HuH-7 (cell line): Measurements from ENCODE around the gene MLH1.

Experiments used
- DNase-seq: peaks from one replicate; pipeline ENCODE4 v3.0.0; 2011; ENCODE audit warnings: low spot score

The MLH1 gene

DNA sequence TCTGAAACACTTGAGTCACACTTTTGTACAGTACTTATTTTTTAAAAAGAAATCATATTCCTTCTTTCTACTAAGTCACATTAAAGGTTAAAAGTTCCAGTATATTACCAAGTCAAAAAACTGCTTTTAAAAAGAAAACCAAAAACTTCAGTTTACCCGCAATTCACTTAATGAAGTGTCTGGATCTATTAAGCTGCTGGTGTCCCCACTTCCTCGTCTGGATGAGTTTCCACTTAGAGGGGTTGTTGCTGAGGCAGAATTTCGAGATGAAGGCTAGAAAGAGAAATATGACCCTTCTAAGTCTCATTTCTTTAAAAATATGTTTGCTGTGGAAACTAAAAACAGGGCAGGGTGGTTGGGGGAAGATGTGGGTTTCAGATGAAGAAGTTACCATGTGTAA is 101.3 kb downstream of the MLH1 start:
- DNase-seq = no peak

GRCh38 chr3:37096288-37096687 is 103.0 kb downstream of the MLH1 start:
- DNase-seq = no peak

- no peak for DNase-seq
Observed at GRCh38 chr3:37096975-37097374, 103.7 kb downstream of the MLH1 start.

DNA sequence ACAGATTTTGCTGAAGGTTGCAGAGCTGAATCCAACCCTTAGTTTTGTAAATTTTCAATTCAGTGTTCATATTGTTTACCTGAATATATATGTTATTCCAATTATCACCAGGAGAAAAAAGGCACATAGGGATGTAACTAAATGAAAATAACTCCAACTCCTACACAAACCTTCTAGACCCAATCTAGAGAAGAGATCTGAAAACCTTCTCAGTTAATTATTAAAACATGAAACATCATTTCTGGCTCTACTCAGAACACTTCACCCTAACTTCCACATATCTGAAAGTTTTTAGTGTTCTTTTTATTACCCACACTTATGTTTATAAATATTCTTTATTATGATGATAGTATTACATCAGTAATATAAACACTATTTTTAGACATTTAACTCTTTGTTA is 104.5 kb downstream of the MLH1 start:
- DNase-seq = no peak

DNA sequence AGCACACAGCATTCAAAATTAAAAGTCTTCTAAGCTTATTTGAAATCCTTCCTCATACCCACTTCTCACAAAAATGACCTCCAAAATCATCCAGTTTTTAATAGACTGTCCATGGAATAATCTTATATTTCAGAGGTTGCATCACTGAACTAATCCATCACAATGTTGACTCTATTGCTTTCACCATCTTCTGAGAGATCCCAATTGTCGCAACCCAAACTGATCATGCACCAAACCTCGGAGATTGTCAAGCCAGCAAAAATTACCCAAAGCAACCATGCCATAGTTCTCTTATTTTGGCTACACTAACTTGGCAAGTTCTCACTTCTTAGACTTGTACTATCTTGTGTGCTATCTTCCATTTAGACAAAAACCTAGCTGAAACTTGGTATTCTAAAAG is 105.6 kb downstream of the MLH1 start:
- DNase-seq = no peak

DNA sequence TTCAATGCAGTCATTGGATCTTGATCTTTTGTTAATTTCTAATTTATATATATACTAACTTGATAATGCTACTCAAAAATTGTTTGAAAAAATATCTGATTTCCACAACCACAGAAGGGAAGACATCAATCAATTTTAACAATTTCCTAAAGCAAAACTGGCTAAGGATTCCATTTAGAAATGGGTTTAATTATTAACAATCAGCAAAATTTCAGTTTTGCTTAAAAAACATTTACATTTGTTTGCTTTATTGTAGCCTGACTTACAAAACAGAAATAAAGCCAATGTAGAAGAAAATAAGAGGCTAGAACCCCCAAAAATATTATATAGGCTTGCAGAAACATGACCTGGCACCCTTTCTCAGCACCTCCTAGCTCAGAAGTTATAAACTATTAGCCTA is 106.2 kb downstream of the MLH1 start:
- no peak for DNase-seq

DNA sequence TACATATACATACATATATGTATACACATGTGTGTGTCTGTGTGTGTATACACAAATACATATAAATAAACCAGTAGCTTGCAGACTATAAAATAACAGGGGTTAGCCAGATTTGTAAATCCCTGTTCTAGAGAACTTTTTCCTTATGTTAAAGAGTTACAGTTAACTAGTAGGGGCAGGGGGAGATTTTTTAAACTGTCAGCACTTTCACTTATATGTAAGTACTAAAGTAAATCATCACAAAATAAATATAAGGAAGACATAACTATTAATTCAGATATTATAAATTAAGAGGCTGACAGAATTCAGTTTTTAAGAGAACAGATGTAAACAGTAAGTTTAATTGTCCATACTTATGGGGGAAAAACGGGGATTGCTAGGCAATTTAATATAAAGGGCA is 107.1 kb downstream of the MLH1 start:
- no peak for DNase-seq
